ENCODE results near the gene PIK3R6.

- TF ChIP-seq CTCF (conservative IDR thresholded peaks at IDR 0.05; ENCODE audit: low read depth, low read length) (no peak), CHD1 (IDR thresholded peaks at IDR 0.05; ENCODE audit: low read depth, low read length) (no peak), POLR2A (IDR thresholded peaks at IDR 0.05; ENCODE audit: low read depth, low read length) (no peak), CEBPB (IDR thresholded peaks at IDR 0.05; ENCODE audit: low read depth, low read length) (no peak), MAZ (IDR thresholded peaks at IDR 0.05; ENCODE audit: borderline replicate concordance, low read depth, low read length) (no peak)
Measured at GRCh38 chr17:8877984-8878383, 10.5 kb upstream of the PIK3R6 start.
